Measurements from ENCODE around the gene GPR78. TPM values are rescaled to one million over a fixed set of nuclear protein-coding genes. Genes with fewer than 3 reads are reported as not detected.

GPR78 gene
- total RNA-seq, 1 experiment from 2014 or later, result 5.7 TPM

DNA sequence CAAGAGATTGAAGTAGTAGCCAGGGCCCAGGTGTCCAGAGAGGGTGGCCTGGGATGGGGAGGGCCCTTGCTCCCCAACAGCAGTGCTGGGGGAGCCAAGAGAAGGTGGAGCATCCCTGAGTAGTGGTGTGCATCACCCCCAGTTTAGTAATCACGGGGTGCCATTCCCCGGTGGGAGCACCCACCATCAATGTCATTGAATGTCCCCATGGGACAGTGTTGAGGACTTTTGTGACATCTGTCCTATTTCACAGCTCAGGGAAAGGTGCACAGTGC, 7.9 kb downstream of the GPR78 start:
- H3K36me3 Mint-ChIP-seq, result no peaks in the 10 kb centered on the region
- ChIA-PET POLR2A (no interaction called here), CTCF (no interaction called here)
- H3K4me3 Mint-ChIP-seq, result no peak overlapping the region
- DNase-seq (ENCODE audit: low spot score), result no peak
- peaks cover 30% of the 10 kb centered on the region for H3K4me1 Mint-ChIP-seq
- H3K27ac Mint-ChIP-seq, result no peak overlapping the region
- peaks cover 9% of the 10 kb centered on the region for H3K27me3 Mint-ChIP-seq (ENCODE audit: low read depth)
- no peak for ATAC-seq
- TF ChIP-seq SOX15 (CRISPR knock-in tag; IDR thresholded peaks at IDR 0.05), result no peak
- no peak for TF ChIP-seq ZNF121 (CRISPR knock-in tag; IDR thresholded peaks at IDR 0.05)
- TF ChIP-seq, protein P1, sequence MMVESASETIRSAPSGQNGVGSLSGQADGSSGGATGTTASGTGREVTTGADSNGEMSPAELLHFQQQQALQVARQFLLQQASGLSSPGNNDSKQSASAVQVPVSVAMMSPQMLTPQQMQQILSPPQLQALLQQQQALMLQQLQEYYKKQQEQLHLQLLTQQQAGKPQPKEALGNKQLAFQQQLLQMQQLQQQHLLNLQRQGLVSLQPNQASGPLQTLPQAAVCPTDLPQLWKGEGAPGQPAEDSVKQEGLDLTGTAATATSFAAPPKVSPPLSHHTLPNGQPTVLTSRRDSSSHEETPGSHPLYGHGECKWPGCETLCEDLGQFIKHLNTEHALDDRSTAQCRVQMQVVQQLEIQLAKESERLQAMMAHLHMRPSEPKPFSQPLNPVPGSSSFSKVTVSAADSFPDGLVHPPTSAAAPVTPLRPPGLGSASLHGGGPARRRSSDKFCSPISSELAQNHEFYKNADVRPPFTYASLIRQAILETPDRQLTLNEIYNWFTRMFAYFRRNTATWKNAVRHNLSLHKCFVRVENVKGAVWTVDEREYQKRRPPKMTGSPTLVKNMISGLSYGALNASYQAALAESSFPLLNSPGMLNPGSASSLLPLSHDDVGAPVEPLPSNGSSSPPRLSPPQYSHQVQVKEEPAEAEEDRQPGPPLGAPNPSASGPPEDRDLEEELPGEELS (CRISPR knock-in tag; IDR thresholded peaks at IDR 0.05), result no peak
- TF ChIP-seq, protein P2, sequence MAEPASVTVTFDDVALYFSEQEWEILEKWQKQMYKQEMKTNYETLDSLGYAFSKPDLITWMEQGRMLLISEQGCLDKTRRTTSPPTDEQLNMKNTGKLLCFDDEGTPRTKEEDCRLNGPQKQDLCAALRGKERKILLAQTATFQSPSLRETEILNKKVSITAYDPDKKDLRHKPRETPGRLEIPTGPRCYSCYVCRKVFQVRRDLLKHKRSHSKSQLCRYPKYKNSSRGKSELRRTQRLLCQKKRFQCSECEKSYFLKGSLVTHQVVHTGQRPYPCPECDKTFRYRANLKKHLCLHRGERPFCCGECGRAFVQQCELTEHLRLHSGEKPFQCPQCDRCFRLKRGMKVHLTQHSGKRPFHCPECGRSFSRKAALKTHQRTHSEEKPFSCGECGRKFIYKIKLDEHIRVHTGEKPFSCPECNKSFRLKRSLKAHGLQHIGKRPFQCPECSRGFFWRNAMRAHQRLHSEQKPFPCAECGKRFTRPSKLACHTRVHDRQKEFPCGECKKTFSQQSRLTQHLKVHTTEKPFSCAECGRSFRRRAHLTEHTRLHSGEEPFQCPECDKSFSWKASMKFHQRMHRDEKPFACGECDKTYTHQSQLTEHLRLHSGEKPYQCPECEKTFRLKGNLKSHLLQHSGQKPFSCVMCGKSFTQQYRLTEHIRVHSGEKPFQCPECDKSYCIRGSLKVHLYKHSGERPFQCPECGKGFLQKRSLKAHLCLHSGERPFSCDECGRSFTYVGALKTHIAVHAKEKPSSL (CRISPR knock-in tag; conservative IDR thresholded peaks at IDR 0.05), result no peak
- no peak for TF ChIP-seq ZNF423 (CRISPR knock-in tag; IDR thresholded peaks at IDR 0.05)
- no peak for TF ChIP-seq NR1H2 (CRISPR knock-in tag; IDR thresholded peaks at IDR 0.05)
- TF ChIP-seq RORB (CRISPR knock-in tag; IDR thresholded peaks at IDR 0.05), result no peak
- TF ChIP-seq, protein P3, sequence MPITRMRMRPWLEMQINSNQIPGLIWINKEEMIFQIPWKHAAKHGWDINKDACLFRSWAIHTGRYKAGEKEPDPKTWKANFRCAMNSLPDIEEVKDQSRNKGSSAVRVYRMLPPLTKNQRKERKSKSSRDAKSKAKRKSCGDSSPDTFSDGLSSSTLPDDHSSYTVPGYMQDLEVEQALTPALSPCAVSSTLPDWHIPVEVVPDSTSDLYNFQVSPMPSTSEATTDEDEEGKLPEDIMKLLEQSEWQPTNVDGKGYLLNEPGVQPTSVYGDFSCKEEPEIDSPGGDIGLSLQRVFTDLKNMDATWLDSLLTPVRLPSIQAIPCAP (CRISPR knock-in tag; IDR thresholded peaks at IDR 0.05), result no peak
- TF ChIP-seq, protein P4, sequence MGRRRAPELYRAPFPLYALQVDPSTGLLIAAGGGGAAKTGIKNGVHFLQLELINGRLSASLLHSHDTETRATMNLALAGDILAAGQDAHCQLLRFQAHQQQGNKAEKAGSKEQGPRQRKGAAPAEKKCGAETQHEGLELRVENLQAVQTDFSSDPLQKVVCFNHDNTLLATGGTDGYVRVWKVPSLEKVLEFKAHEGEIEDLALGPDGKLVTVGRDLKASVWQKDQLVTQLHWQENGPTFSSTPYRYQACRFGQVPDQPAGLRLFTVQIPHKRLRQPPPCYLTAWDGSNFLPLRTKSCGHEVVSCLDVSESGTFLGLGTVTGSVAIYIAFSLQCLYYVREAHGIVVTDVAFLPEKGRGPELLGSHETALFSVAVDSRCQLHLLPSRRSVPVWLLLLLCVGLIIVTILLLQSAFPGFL (CRISPR knock-in tag; IDR thresholded peaks at IDR 0.05; ENCODE audit: borderline replicate concordance), result no peak
- no peaks in the 10 kb centered on the region for H3K9me3 Mint-ChIP-seq

DNA sequence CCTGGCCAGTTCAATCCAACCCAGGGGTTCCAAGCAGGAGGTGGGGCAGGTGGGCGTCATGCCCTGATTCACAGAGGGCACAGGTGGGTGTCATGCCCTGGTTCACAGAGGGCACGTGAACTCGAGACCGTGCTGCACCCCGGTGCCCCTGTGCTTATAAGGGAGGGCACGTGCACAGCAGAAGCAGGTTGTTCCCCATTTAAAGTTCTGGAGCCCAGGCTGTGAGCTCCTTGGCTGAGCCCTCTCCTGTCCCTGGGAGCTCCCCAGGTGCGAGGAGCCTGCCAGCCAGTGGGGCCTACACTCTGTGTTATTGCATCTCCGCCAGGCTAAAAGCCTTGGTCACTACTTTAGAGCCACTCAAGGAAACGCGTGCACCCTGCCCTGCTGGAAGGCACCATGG, 9.1 kb downstream of the GPR78 start:
- Mint-ChIP-seq H3K27ac (no peak overlapping the region), H3K9me3 (no peaks in the 10 kb centered on the region), H3K4me1 (peaks cover 38% of the 10 kb centered on the region), H3K4me3 (no peak overlapping the region), H3K36me3 (no peaks in the 10 kb centered on the region), H3K27me3 (ENCODE audit: low read depth) (no peaks in the 10 kb centered on the region; the same call in 1 of the 2 replicates)
- POLR2A ChIA-PET, result no interaction called here
- no peak for ATAC-seq
- TF ChIP-seq, protein P5, sequence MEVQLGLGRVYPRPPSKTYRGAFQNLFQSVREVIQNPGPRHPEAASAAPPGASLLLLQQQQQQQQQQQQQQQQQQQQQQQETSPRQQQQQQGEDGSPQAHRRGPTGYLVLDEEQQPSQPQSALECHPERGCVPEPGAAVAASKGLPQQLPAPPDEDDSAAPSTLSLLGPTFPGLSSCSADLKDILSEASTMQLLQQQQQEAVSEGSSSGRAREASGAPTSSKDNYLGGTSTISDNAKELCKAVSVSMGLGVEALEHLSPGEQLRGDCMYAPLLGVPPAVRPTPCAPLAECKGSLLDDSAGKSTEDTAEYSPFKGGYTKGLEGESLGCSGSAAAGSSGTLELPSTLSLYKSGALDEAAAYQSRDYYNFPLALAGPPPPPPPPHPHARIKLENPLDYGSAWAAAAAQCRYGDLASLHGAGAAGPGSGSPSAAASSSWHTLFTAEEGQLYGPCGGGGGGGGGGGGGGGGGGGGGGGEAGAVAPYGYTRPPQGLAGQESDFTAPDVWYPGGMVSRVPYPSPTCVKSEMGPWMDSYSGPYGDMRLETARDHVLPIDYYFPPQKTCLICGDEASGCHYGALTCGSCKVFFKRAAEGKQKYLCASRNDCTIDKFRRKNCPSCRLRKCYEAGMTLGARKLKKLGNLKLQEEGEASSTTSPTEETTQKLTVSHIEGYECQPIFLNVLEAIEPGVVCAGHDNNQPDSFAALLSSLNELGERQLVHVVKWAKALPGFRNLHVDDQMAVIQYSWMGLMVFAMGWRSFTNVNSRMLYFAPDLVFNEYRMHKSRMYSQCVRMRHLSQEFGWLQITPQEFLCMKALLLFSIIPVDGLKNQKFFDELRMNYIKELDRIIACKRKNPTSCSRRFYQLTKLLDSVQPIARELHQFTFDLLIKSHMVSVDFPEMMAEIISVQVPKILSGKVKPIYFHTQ (CRISPR knock-in tag; IDR thresholded peaks at IDR 0.05), result no peak
- TF ChIP-seq NR2C2 (CRISPR knock-in tag; IDR thresholded peaks at IDR 0.05), result no peak
- TF ChIP-seq CBFB (CRISPR knock-in tag; IDR thresholded peaks at IDR 0.05; ENCODE audit: low read depth), result no peak
- no peak for TF ChIP-seq GRHL2 (CRISPR knock-in tag; IDR thresholded peaks at IDR 0.05; ENCODE audit: insufficient replicate concordance, severe bottlenecking)
- no peak for TF ChIP-seq ZNF219 (CRISPR knock-in tag; IDR thresholded peaks at IDR 0.05; ENCODE audit: borderline replicate concordance)
- TF ChIP-seq, protein P6, sequence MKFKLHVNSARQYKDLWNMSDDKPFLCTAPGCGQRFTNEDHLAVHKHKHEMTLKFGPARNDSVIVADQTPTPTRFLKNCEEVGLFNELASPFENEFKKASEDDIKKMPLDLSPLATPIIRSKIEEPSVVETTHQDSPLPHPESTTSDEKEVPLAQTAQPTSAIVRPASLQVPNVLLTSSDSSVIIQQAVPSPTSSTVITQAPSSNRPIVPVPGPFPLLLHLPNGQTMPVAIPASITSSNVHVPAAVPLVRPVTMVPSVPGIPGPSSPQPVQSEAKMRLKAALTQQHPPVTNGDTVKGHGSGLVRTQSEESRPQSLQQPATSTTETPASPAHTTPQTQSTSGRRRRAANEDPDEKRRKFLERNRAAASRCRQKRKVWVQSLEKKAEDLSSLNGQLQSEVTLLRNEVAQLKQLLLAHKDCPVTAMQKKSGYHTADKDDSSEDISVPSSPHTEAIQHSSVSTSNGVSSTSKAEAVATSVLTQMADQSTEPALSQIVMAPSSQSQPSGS (CRISPR knock-in tag; IDR thresholded peaks at IDR 0.05; ENCODE audit: borderline replicate concordance, low read depth), result no peak
- TF ChIP-seq CREM (CRISPR knock-in tag; IDR thresholded peaks at IDR 0.05), result no peak
- no peak for TF ChIP-seq SOX15 (CRISPR knock-in tag; IDR thresholded peaks at IDR 0.05)
- no peak for TF ChIP-seq GABPB1 (CRISPR knock-in tag; IDR thresholded peaks at IDR 0.05)
- TF ChIP-seq, protein P7, sequence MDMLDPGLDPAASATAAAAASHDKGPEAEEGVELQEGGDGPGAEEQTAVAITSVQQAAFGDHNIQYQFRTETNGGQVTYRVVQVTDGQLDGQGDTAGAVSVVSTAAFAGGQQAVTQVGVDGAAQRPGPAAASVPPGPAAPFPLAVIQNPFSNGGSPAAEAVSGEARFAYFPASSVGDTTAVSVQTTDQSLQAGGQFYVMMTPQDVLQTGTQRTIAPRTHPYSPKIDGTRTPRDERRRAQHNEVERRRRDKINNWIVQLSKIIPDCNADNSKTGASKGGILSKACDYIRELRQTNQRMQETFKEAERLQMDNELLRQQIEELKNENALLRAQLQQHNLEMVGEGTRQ (CRISPR knock-in tag; IDR thresholded peaks at IDR 0.05), result no peak
- TF ChIP-seq NR1H2 (CRISPR knock-in tag; IDR thresholded peaks at IDR 0.05), result no peak
- TF ChIP-seq KAT7 (CRISPR knock-in tag; IDR thresholded peaks at IDR 0.05; ENCODE audit: borderline replicate concordance), result no peak
- no peak for TF ChIP-seq ZNF423 (CRISPR knock-in tag; IDR thresholded peaks at IDR 0.05)
- no peak for TF ChIP-seq ZNF671 (CRISPR knock-in tag; IDR thresholded peaks at IDR 0.05)
- TF ChIP-seq NFE2L1 (CRISPR knock-in tag; IDR thresholded peaks at IDR 0.05), result no peak
- no peak for TF ChIP-seq GTF2I (CRISPR knock-in tag; conservative IDR thresholded peaks at IDR 0.05)
- no peak for TF ChIP-seq ZNF138 (CRISPR knock-in tag; conservative IDR thresholded peaks at IDR 0.05)
- CTCF ChIA-PET, result interaction anchor here (1.0 to 1.9 kb wide), 2 partner anchors 9 to 18 kb away, joined by 3 to 9 read pairs; no protein-coding TSS in a partner anchor
- no peak for DNase-seq (ENCODE audit: low spot score)
